Cardiac fibroblast (primary cell): Measurements from ENCODE around the gene TNNI3.
"Not testable (repeated sequence)": the region's sequence is repeated elsewhere in the genome, so short reads cannot be mapped to it uniquely, and the experiment has no call there.

Source experiments
- DNase-seq, 2 donors: peaks; one replicate each; pipeline versions ENCODE4 v3.0.0 to v3.0.0-alpha.2; 2010; ENCODE audit warnings: low read depth in 2 of 2
- H3K4me3 ChIP-seq, 2 donors: replicated peaks in 1 of 2; 1 replicate in 1 of 2; 2 replicates in 1 of 2; pipeline ENCODE4 v1.5.1; 2011; ENCODE audit warnings: low read depth in 2 of 2, low read length in 2 of 2, mild to moderate bottlenecking in 2 of 2, moderate library complexity in 1 of 2
- CTCF ChIP-seq: IDR thresholded peaks from one replicate; pipeline ENCODE4 v1.5.1; 2011; ENCODE audit warnings: low read depth, mild to moderate bottlenecking, low read length, inconsistent platforms

Gene TNNI3

DNA sequence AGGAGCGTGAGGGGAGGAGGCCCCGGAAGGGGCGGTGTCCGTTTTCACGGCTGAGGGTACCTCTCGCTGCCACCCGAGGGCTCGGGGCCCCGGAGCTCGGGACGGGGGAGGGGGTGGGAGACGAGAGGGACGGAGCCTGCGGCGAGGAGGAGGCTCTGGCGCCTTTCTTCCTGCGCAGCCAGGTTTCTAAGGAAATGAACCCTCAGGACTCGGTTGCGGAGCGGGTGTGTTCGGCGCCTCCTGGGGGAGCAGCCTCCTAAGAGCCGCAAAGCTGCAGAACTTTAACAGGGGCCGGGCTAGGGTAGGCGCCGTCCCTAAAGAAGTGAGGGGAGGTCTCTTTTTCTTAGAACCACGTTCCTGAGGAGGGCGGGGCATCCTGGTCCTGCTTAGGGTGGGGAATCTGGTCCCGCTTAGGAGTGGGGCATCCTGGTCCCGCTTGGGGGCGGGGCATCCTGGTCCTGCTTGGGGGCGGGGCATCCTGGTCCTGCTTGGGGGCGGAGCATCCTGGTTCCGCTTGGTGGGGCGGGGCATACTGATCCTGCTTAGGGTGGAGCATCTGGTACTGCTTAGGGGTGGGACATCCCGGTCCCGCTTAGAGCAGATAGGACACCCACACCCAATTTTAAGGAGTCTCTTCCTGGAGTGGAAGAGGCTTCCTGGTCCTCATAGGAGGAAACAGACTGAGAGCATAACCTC lies 16.3 kb upstream of the TNNI3 start:
- peak overlapping the region; percentile 48 to 51 for H3K4me3 ChIP-seq
- DNase-seq: peak; percentile 53 to 69

DNA sequence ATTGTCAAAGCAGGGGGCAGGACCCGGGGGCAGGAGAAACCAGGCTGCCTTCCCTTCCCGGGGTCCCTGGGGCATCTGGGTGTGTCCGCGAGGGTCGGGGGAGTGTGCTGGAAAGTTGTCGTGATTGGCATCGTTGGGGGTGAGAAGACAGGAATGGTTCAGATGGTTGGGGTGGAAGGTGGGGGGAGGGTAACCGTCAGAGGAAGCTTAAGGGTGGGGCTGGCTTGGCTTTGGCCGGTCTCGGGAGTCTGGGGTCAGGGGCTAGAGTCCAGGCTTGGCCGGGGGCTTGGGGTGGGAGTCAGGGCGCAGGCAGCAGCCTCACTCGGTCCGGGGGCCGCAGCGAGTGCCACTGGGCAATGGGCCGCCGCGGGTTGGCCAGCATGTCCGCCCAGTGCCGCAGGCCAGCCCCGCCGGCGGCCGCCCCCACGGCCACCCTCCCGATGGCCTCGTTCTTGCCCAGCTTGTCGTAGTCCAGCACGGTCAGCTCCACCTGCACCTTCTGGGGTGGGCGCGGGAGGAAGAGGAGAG lies 15.7 kb upstream of the TNNI3 start:
- no peak for DNase-seq
- no peak for TF ChIP-seq CTCF

More for the DNA sequence above, 16.3 kb upstream of the TNNI3 start:
- no peak for TF ChIP-seq CTCF

DNA sequence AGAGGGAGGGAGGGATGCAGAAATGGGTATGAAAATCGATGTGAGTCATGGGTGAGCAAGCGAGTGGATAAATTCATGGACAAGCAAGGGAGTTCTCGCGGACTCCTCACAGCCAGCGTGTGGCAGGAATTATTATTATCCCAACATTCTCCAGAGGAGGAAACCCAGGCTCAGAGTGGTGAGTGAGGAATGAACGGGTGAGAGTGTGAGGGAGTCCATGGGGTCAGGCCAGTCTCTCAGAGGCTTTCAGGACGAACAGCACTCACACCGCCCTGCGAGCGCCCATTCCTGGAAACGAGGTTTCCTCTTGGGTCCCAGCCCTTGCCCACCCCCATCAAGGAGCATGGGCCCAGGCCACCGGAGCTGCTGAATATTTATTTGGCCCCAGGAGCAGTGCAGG lies 15.2 kb upstream of the TNNI3 start:
- peak overlapping the region; percentile 15 to 48 for H3K4me3 ChIP-seq
- peak; percentile 38 to 49 for DNase-seq
- TF ChIP-seq CTCF: no peak

More for the DNA sequence above, 15.7 kb upstream of the TNNI3 start:
- peak overlapping the region; percentile 48 to 51 for H3K4me3 ChIP-seq

DNA sequence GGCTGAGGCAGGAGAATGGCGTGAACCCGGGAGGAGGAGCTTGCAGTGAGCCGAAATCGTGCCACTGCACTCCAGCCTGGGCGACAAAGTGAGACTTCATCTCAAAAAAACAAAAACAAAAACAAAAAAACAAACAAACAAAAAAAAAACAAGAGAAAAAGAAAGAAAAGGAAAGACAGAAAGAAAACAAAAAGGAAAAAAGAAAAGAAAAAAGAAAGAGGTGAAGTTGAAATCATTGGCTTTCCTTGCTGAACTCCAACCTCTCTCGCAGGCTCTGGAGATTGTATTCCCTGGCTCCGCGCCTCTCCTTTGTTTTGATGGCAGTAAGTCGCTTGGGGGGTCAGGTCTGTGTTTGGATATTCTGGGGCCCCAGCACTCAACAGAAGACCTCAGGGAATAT lies 14.8 kb upstream of the TNNI3 start:
- not testable (repeated sequence) for H3K4me3 ChIP-seq, DNase-seq

DNA sequence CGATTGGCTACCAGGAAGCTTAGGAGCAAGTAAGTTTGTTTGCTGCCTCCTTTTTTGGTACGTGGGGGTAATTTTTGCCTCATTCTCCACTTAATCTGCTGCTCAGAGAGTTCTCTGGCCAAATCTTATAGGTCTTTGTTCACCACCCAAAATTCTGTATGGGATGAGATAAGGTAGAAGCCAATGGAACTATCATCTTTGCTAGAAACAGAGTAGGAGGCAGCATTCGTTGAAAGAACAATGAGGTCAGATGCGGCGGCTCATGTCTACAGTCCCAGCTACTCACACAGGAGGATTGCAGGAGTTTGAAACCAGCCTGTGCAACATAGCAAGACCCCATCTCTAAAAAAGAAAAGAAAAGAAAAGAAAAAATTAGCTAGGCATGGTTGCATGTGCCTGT lies 13.9 kb upstream of the TNNI3 start:
- no peak for TF ChIP-seq CTCF
- no peak for DNase-seq
- no peak overlapping the region for H3K4me3 ChIP-seq

- no peak for DNase-seq
- no peak for TF ChIP-seq CTCF
- no peak overlapping the region for H3K4me3 ChIP-seq
Measured at GRCh38 chr19:55169136-55169535, 11.6 kb upstream of the TNNI3 start.

DNA sequence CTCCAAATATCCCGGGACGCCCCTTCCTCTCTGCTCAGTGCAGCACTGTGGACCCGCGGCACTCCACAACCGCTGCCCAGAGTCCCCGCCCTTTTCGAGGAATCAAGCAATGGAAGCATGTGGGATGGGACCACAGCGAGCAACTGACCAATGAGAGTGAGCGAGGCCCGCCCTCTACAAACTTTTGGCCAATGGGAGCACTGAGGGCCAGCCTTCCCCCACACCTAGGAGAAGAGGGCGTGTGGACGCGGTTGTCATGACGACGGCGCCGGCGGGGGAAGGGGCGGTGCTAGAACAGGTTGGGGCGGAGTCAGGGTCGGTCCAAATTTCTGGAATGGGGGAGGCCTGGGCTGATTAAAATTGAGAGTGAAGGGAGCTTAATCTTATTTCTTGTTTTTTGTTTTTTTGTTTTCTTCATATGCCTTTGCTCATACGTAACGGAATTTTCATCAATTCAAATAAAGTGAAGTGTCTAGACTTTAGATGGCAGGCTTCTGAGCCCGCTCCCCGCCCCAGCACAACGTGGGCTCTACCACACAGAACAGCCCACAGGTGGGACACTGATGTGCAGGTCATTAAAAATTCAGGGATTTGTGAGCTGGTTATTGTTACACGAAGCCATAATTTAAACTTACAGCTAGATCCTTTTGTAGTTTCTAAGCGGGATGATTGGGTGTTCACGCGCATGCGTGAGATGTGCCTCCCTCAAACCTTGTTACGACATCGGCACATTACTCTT lies 9.2 kb upstream of the TNNI3 start, which contains the start of gene DNAAF3:
DNAAF3 (minus strand) TSS at position 84 of the 739 bp plus-strand sequence. CDS start 200 bp downstream, outside the sequence.
- TF ChIP-seq CTCF: no peak
- peak; percentile 98 for DNase-seq
- H3K4me3 ChIP-seq: peak within 1 kb of the TSS; percentile 58 to 61
